GM23248 (cell line): ENCODE measurements around the gene MED10.

Experiments
- EZH2 ChIP-seq: fragments of 200-600 bp; sonication (generic); IDR thresholded peaks from 2 replicates; pipeline ENCODE4 v1.6.1; 2018; ENCODE audit warnings: antibody characterized with exemption, mild to moderate bottlenecking; ENCODE audit not compliant: insufficient read depth, poor library complexity, severe bottlenecking
- EZH2phosphoT487 ChIP-seq: fragments of 200-600 bp; sonication (generic); IDR thresholded peaks from 2 replicates; pipeline ENCODE4 v1.6.1; 2018; ENCODE audit warnings: antibody characterized with exemption, moderate library complexity, mild to moderate bottlenecking, low read depth; ENCODE audit not compliant: insufficient read depth

- TF ChIP-seq EZH2phosphoT487, result no peak
- TF ChIP-seq EZH2, result no peak
Observed at GRCh38 chr5:6365977-6366590, 12.3 kb downstream of the MED10 start.
